PC-3 (cell line): ENCODE data around the gene CD177.

Experiments used
- EZH2 ChIP-seq: fragments of 300-600 bp; sonication (generic); IDR thresholded peaks from one replicate; pipeline ENCODE4 v1.6.1; 2017; ENCODE audit warnings: antibody characterized with exemption, mild to moderate bottlenecking, low read length; ENCODE audit not compliant: unreplicated experiment
- EZH2phosphoT487 ChIP-seq: fragments of 300-600 bp; sonication (generic); IDR thresholded peaks from 2 replicates; pipeline ENCODE4 v1.6.1; 2018; ENCODE audit warnings: mild to moderate bottlenecking, antibody characterized with exemption, low read length, borderline replicate concordance
- TF ChIP-seq, protein P1 (sequence below): fragments of 300-600 bp; sonication (generic); conservative IDR thresholded peaks from 2 replicates; pipeline ENCODE4 v1.5.1; 2017; ENCODE audit warnings: antibody characterized with exemption, low read depth, mild to moderate bottlenecking, low read length

DNA sequence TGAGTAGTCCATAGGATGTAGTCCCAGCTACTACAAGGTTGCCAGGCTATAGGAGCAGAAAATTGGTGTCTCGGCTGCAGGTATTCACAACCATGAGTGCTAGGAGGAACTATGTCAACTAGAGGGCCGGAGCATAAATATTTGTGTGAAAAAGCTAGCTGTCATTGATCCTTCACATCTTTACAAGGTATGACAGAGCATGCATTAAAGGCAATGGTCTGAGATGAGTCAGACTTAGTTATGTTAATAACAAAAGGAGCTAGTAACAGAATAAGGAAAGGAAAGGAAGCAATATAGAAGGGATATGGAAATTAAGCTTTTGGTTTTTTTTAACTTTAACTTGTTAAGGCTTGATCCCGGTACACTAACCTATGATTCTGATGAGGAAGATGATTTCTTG lies 43.3 kb upstream of the CD177 start:
- TF ChIP-seq, protein P1, sequence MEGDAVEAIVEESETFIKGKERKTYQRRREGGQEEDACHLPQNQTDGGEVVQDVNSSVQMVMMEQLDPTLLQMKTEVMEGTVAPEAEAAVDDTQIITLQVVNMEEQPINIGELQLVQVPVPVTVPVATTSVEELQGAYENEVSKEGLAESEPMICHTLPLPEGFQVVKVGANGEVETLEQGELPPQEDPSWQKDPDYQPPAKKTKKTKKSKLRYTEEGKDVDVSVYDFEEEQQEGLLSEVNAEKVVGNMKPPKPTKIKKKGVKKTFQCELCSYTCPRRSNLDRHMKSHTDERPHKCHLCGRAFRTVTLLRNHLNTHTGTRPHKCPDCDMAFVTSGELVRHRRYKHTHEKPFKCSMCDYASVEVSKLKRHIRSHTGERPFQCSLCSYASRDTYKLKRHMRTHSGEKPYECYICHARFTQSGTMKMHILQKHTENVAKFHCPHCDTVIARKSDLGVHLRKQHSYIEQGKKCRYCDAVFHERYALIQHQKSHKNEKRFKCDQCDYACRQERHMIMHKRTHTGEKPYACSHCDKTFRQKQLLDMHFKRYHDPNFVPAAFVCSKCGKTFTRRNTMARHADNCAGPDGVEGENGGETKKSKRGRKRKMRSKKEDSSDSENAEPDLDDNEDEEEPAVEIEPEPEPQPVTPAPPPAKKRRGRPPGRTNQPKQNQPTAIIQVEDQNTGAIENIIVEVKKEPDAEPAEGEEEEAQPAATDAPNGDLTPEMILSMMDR = no peak
- TF ChIP-seq EZH2 (no peak), EZH2phosphoT487 (no peak)
